Amygdala (tissue), 56 donors: Measurements from ENCODE around the gene DDX18.

Source experiments
- DNase-seq, 56 donors: peaks; one replicate each; lab custom pipeline; 2025; lab: John Stamatoyannopoulos, UW

DDX18 gene

GRCh38 chr2:117833911-117834310, 19.4 kb downstream of the DDX18 start:
- no peak for DNase-seq

- no peak for DNase-seq
Measured at GRCh38 chr2:117834992-117835391, 20.5 kb downstream of the DDX18 start.

- peak in 54 of 56 donors; percentile 9 to 81 (median 52) for DNase-seq
Measured at GRCh38 chr2:117835990-117836760, 21.7 kb downstream of the DDX18 start.

- no peak for DNase-seq
Measured at GRCh38 chr2:117845304-117845703, 30.8 kb downstream of the DDX18 start.

- DNase-seq, result peak in 1 of 56 donors; percentile 10
Measured at GRCh38 chr2:117850015-117850414, 35.5 kb downstream of the DDX18 start.

- peak in 2 of 56 donors; percentile 14 to 33 for DNase-seq
Measured at GRCh38 chr2:117850461-117850860, 36.0 kb downstream of the DDX18 start.

- no peak for DNase-seq
Measured at GRCh38 chr2:117851969-117852368, 37.5 kb downstream of the DDX18 start.

GRCh38 chr2:117853316-117853715, 38.8 kb downstream of the DDX18 start:
- no peak for DNase-seq

GRCh38 chr2:117853873-117854272, 39.4 kb downstream of the DDX18 start:
- DNase-seq, result peak in 4 of 56 donors; percentile 4 to 53 (median 18)

GRCh38 chr2:117854610-117855009, 40.1 kb downstream of the DDX18 start:
- no peak for DNase-seq

- no peak for DNase-seq
Measured at GRCh38 chr2:117855886-117856285, 41.4 kb downstream of the DDX18 start.

- no peak for DNase-seq
Measured at GRCh38 chr2:117856415-117857210, 42.1 kb downstream of the DDX18 start.

GRCh38 chr2:117858336-117858735, 43.8 kb downstream of the DDX18 start:
- no peak for DNase-seq

GRCh38 chr2:117858892-117859531, 44.5 kb downstream of the DDX18 start:
- no peak for DNase-seq

- no peak for DNase-seq
Measured at GRCh38 chr2:117859532-117859911, 45.0 kb downstream of the DDX18 start.

GRCh38 chr2:117859924-117860647, 45.6 kb downstream of the DDX18 start:
- DNase-seq, result no peak

GRCh38 chr2:117862459-117862858, 48.0 kb downstream of the DDX18 start:
- no peak for DNase-seq

- DNase-seq, result no peak
Measured at GRCh38 chr2:117875786-117876185, 61.3 kb downstream of the DDX18 start.

GRCh38 chr2:117879003-117879402, 64.5 kb downstream of the DDX18 start:
- DNase-seq, result no peak
